ENCODE measurements around the gene CDH13. TPM values are rescaled to one million over a fixed set of nuclear protein-coding genes. Genes with fewer than 3 reads are reported as not detected.

CDH13 gene
- total RNA-seq, 4 donors from 2014 or later = 2.0 to 6.6 (median 4.1) TPM; not detected in 1

GRCh38 chr16:83481589-83481988 is 854.8 kb downstream of the CDH13 start:
- Histone ChIP-seq H3K36me3 (no peaks in the 10 kb centered on the region), H3K4me3 (no peak overlapping the region), H3K4me1 (no peaks in the 10 kb centered on the region), H3K27ac (no peak overlapping the region), H3K9me3 (no peaks in the 10 kb centered on the region), H3K27me3 (no peaks in the 10 kb centered on the region)
- DNase-seq = no peak
- TF ChIP-seq POLR2A (IDR thresholded peaks at IDR 0.05) (no peak), CTCF (IDR thresholded peaks at IDR 0.05) (no peak)

GRCh38 chr16:83482545-83483162 is 855.9 kb downstream of the CDH13 start:
- Histone ChIP-seq H3K4me3 (no peak overlapping the region), H3K27me3 (no peaks in the 10 kb centered on the region), H3K4me1 (no peaks in the 10 kb centered on the region), H3K36me3 (no peaks in the 10 kb centered on the region), H3K27ac (no peak overlapping the region), H3K9me3 (no peaks in the 10 kb centered on the region)
- DNase-seq = no peak
- no peak for TF ChIP-seq POLR2A (IDR thresholded peaks at IDR 0.05)
- no peak for TF ChIP-seq CTCF (IDR thresholded peaks at IDR 0.05)

GRCh38 chr16:83490073-83490472 is 863.3 kb downstream of the CDH13 start:
- no peaks in the 10 kb centered on the region for H3K36me3 ChIP-seq
- H3K27ac ChIP-seq = no peak overlapping the region
- no peak overlapping the region for H3K4me3 ChIP-seq
- H3K27me3 ChIP-seq = no peaks in the 10 kb centered on the region
- H3K9me3 ChIP-seq = no peaks in the 10 kb centered on the region
- no peaks in the 10 kb centered on the region for H3K4me1 ChIP-seq
- no peak for TF ChIP-seq POLR2A (IDR thresholded peaks at IDR 0.05)
- TF ChIP-seq CTCF (IDR thresholded peaks at IDR 0.05) = no peak
- DNase-seq = no peak

GRCh38 chr16:83494459-83494858 is 867.7 kb downstream of the CDH13 start:
- H3K27me3 ChIP-seq = no peaks in the 10 kb centered on the region
- no peaks in the 10 kb centered on the region for H3K36me3 ChIP-seq
- H3K9me3 ChIP-seq = no peaks in the 10 kb centered on the region
- no peak overlapping the region for H3K4me3 ChIP-seq
- no peak overlapping the region for H3K27ac ChIP-seq
- no peak for TF ChIP-seq POLR2A (IDR thresholded peaks at IDR 0.05)
- no peaks in the 10 kb centered on the region for H3K4me1 ChIP-seq
- DNase-seq = no peak

GRCh38 chr16:83501481-83501880 is 874.7 kb downstream of the CDH13 start:
- no peaks in the 10 kb centered on the region for H3K27me3 ChIP-seq
- no peak for DNase-seq
- TF ChIP-seq POLR2A (IDR thresholded peaks at IDR 0.05) (no peak), CTCF (IDR thresholded peaks at IDR 0.05) (no peak)
- H3K4me3 ChIP-seq = no peak overlapping the region
- no peak overlapping the region for H3K27ac ChIP-seq
- no peaks in the 10 kb centered on the region for H3K9me3 ChIP-seq
- H3K4me1 ChIP-seq = no peaks in the 10 kb centered on the region
- H3K36me3 ChIP-seq = no peaks in the 10 kb centered on the region

- TF ChIP-seq CTCF (IDR thresholded peaks at IDR 0.05) (no peak), POLR2A (IDR thresholded peaks at IDR 0.05) (no peak)
- no peaks in the 10 kb centered on the region for H3K9me3 ChIP-seq
Observed at GRCh38 chr16:83508295-83508694, 881.5 kb downstream of the CDH13 start.

More at GRCh38 chr16:83508295-83508694, 881.5 kb downstream of the CDH13 start:
- Histone ChIP-seq H3K36me3 (no peaks in the 10 kb centered on the region), H3K27ac (no peak overlapping the region), H3K4me3 (no peak overlapping the region), H3K27me3 (no peaks in the 10 kb centered on the region), H3K4me1 (no peaks in the 10 kb centered on the region)
- no peak for DNase-seq

Data from Peyer's patch (tissue), 4 donors.